Measurements from ENCODE around the gene ST8SIA6. TPM values are rescaled to one million over a fixed set of nuclear protein-coding genes. Genes with fewer than 3 reads are reported as not detected.

Gene ST8SIA6
- total and polyA plus RNA-seq, 9 of the 15 experiments (the other 6 are each of a cell fraction or from before 2014, with no cell fraction given) = 0.69 to 6.7 (median 5.0) TPM

DNA sequence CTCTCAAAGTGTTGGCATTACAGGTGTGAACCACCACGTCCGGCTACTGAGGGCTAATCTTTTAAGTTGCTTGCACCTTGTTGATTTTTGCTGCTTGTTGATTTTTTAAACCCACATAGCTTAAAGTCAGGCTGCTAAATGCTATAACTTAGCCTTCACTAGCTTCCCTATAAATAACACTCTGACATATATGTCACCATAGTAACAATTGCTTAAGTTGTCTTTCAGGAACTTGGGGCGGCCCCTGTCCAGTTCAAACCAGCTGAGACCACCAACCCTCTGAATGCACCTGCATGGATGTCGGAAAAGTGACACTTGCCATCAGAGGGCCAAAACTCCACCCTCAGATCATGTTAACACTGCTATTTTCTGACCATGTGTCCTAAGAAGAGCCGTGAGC is 47.3 kb downstream of the ST8SIA6 start:
- POLR2A ChIA-PET = interaction anchor here (0.8 to 1.0 kb wide), 2 partner anchors 22 to 34 kb away, joined by 3 read pairs; no protein-coding TSS in a partner anchor
- CTCF ChIA-PET (ENCODE audit: low intra/inter-chr PET ratio) = no interaction called here
- TF ChIP-seq RFX1 (IDR thresholded peaks at IDR 0.05) (peak; percentile 50), MEIS2 (IDR thresholded peaks at IDR 0.05; ENCODE audit: partially characterized antibody) (peak; percentile 16), DDX20 (tag; IDR thresholded peaks at IDR 0.05; ENCODE audit: low read depth) (no peak), KLF6 (CRISPR knock-in tag; IDR thresholded peaks at IDR 0.05; ENCODE audit: borderline replicate concordance) (no peak)
- TF ChIP-seq, protein P1, sequence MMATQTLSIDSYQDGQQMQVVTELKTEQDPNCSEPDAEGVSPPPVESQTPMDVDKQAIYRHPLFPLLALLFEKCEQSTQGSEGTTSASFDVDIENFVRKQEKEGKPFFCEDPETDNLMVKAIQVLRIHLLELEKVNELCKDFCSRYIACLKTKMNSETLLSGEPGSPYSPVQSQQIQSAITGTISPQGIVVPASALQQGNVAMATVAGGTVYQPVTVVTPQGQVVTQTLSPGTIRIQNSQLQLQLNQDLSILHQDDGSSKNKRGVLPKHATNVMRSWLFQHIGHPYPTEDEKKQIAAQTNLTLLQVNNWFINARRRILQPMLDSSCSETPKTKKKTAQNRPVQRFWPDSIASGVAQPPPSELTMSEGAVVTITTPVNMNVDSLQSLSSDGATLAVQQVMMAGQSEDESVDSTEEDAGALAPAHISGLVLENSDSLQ (IDR thresholded peaks at IDR 0.05) = peak; percentile 75
- TF ChIP-seq, protein P2, sequence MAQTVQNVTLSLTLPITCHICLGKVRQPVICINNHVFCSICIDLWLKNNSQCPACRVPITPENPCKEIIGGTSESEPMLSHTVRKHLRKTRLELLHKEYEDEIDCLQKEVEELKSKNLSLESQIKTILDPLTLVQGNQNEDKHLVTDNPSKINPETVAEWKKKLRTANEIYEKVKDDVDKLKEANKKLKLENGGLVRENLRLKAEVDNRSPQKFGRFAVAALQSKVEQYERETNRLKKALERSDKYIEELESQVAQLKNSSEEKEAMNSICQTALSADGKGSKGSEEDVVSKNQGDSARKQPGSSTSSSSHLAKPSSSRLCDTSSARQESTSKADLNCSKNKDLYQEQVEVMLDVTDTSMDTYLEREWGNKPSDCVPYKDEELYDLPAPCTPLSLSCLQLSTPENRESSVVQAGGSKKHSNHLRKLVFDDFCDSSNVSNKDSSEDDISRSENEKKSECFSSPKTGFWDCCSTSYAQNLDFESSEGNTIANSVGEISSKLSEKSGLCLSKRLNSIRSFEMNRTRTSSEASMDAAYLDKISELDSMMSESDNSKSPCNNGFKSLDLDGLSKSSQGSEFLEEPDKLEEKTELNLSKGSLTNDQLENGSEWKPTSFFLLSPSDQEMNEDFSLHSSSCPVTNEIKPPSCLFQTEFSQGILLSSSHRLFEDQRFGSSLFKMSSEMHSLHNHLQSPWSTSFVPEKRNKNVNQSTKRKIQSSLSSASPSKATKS (CRISPR knock-in tag; IDR thresholded peaks at IDR 0.05) = no peak
- TF ChIP-seq, protein P3, sequence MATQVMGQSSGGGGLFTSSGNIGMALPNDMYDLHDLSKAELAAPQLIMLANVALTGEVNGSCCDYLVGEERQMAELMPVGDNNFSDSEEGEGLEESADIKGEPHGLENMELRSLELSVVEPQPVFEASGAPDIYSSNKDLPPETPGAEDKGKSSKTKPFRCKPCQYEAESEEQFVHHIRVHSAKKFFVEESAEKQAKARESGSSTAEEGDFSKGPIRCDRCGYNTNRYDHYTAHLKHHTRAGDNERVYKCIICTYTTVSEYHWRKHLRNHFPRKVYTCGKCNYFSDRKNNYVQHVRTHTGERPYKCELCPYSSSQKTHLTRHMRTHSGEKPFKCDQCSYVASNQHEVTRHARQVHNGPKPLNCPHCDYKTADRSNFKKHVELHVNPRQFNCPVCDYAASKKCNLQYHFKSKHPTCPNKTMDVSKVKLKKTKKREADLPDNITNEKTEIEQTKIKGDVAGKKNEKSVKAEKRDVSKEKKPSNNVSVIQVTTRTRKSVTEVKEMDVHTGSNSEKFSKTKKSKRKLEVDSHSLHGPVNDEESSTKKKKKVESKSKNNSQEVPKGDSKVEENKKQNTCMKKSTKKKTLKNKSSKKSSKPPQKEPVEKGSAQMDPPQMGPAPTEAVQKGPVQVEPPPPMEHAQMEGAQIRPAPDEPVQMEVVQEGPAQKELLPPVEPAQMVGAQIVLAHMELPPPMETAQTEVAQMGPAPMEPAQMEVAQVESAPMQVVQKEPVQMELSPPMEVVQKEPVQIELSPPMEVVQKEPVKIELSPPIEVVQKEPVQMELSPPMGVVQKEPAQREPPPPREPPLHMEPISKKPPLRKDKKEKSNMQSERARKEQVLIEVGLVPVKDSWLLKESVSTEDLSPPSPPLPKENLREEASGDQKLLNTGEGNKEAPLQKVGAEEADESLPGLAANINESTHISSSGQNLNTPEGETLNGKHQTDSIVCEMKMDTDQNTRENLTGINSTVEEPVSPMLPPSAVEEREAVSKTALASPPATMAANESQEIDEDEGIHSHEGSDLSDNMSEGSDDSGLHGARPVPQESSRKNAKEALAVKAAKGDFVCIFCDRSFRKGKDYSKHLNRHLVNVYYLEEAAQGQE (IDR thresholded peaks at IDR 0.05; ENCODE audit: borderline replicate concordance) = peak; percentile 41
- TF ChIP-seq, protein P3 (CRISPR knock-in tag; IDR thresholded peaks at IDR 0.05; ENCODE audit: low read depth) = no peak
- Histone ChIP-seq H3K4me2 (ENCODE audit: insufficient read depth, low read length) (no peak overlapping the region), H4K20me1 (replicated peaks; ENCODE audit: control insufficient read depth, insufficient read depth, low read length) (no peaks in the 10 kb centered on the region), H3K4me1 (replicated peaks in 1 of 2; ENCODE audit: control insufficient read depth in 2 of 2, insufficient read depth in 2 of 2, low read length in 2 of 2) (peaks cover 8 to 15% of the 10 kb centered on the region in 2 experiments; a peak in 4 of 5 replicates), H3K79me2 (ENCODE audit: control insufficient read depth, insufficient read depth, low read length) (no peaks in the 10 kb centered on the region), H3K27me3 (ENCODE audit: control insufficient read depth in 2 of 2, insufficient read depth in 2 of 2, low read length in 2 of 2) (no peaks in the 10 kb centered on the region), H3K4me3 (no peak overlapping the region), H2AFZ (ENCODE audit: low read depth, low read length) (no peak overlapping the region), H3K9me3 (replicated peaks; ENCODE audit: control insufficient read depth, insufficient read depth, low read depth, low read length) (no peaks in the 10 kb centered on the region), H3K9ac (ENCODE audit: insufficient read depth in 1 of 2, low read depth in 2 of 2, low read length in 2 of 2) (no peak overlapping the region), H3K36me3 (ENCODE audit: control insufficient read depth, insufficient read depth, low read length) (peaks cover 16% of the 10 kb centered on the region; the same call in 1 of the 3 replicates), H3K27ac (ENCODE audit: extremely low read depth, low read depth, low read length) (no peak overlapping the region), H3K9me1 (ENCODE audit: control insufficient read depth, insufficient read depth, low read length) (no peaks in the 10 kb centered on the region)
- ATAC-seq (no peak), DNase-seq (ENCODE audit: extremely low read depth in 1 of 4, low spot score in 3 of 4) (no peak), FAIRE-seq (no peak)
- intact Hi-C loops (cut with micrococcal nuclease) = no loop called here
- WGBS (ENCODE audit: insufficient coverage, low coverage, missing lambda C conversion rate) = 92% methylated on average over 5 of the region's 5 CpGs
- in situ Hi-C loops (cut with MboI) = no loop called here
- no TSS peak for BruUV-seq (replicated peaks)

Measured in K562 (cell line).